ENCODE data around the gene KIAA1217. TPM values are rescaled to one million over a fixed set of nuclear protein-coding genes. Genes with fewer than 3 reads are reported as not detected.

Gene KIAA1217
- polyA plus RNA-seq, 1 donor from 2014 or later: 0.22 TPM

DNA sequence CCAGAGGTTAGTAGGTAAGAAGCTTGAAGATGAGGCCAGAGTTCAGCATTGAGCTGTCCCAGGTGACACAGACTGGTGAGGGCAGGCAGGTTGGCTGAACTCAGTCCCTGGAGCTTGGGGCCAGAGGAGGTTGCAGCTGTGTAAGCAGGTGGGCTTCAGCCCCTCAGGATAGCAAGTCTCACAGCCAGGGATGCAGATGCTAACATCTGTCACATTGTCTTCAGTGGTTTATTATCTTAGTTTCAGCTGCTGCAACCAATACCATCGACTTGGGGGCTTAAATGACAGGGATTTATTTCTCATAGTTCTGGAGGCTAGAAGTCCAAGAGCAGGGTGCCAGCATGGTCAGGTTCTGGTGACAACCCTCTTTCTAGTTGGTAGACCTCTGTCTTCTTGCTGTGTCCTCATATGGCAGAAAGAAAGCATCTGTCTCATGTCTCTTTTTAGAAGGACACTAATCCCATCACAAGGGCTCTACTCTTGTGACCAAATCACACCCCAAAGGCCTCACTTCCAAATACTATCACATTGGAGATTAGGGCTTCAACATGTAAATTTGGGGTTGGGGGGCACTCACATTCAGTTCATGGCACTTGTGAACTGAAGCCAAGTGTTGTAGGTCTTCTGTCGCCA lies 146.2 kb downstream of the KIAA1217 start:
- no peaks in the 10 kb centered on the region for H3K9me2 ChIP-seq (ENCODE audit: insufficient read depth, low read length)
- TF ChIP-seq SMC3 (conservative IDR thresholded peaks at IDR 0.05; ENCODE audit: poor library complexity) (no peak), MXI1 (conservative IDR thresholded peaks at IDR 0.05; ENCODE audit: poor library complexity, severe bottlenecking) (no peak)
- TF ChIP-seq, protein P1, sequence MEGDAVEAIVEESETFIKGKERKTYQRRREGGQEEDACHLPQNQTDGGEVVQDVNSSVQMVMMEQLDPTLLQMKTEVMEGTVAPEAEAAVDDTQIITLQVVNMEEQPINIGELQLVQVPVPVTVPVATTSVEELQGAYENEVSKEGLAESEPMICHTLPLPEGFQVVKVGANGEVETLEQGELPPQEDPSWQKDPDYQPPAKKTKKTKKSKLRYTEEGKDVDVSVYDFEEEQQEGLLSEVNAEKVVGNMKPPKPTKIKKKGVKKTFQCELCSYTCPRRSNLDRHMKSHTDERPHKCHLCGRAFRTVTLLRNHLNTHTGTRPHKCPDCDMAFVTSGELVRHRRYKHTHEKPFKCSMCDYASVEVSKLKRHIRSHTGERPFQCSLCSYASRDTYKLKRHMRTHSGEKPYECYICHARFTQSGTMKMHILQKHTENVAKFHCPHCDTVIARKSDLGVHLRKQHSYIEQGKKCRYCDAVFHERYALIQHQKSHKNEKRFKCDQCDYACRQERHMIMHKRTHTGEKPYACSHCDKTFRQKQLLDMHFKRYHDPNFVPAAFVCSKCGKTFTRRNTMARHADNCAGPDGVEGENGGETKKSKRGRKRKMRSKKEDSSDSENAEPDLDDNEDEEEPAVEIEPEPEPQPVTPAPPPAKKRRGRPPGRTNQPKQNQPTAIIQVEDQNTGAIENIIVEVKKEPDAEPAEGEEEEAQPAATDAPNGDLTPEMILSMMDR (IDR thresholded peaks at IDR 0.05; ENCODE audit: poor library complexity, severe bottlenecking): no peak
- no peaks in the 10 kb centered on the region for H3K9me3 ChIP-seq (ENCODE audit: low read length)
- H3K9ac ChIP-seq (ENCODE audit: low read length): no peak overlapping the region
- H4K20me1 ChIP-seq (ENCODE audit: insufficient read depth): no peaks in the 10 kb centered on the region
- H3K36me3 ChIP-seq (ENCODE audit: insufficient read depth, low read length): no peaks in the 10 kb centered on the region
- H3K27me3 ChIP-seq (ENCODE audit: insufficient read depth, low read depth, low read length): no peaks in the 10 kb centered on the region
- no peak overlapping the region for H3K27ac ChIP-seq (ENCODE audit: low read length)
- H3K4me2 ChIP-seq (ENCODE audit: low read length): no peak overlapping the region
- no peaks in the 10 kb centered on the region for H3K79me2 ChIP-seq (replicated peaks; ENCODE audit: insufficient read depth, low read length)
- no peak overlapping the region for H3K4me3 ChIP-seq (ENCODE audit: low read length)
- H2AFZ ChIP-seq (ENCODE audit: low read depth, low read length): no peak overlapping the region
- H3F3A ChIP-seq (ENCODE audit: insufficient read depth, low read length, poor library complexity, severe bottlenecking): no peaks in the 10 kb centered on the region

DNA sequence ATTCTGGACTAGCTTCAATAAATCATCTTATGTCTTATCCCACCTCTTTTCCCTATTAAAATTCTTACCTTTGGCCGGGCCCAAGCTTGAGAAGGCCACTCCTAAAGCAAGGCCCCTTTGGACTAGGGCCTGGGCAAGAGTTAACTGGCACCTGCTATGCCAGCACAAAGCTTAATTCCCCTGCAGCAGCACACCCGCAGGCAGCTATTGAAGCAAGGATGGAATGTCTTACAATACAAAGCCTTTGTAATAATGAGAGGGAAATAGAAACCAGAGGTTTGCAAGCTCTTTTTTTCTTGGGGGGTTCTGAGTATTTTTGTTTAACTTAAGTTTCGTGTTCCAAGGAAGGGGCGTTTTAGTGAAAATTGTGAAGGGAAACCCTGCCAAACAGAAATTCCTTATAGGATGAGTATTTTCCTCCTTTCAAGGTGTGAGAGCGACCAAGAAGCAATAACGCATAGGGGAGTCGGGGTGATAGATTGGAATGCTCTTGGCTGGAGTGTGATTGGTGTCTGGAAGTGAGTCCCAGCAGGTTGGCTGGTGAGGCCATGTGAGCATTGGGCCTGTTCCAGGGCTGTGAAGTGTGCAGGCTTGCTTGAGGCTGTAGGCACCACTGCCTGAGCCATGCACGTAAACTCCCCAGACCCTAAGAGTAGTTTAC lies 148.5 kb downstream of the KIAA1217 start:
- H3K27ac ChIP-seq (ENCODE audit: low read length): no peak overlapping the region
- no peak overlapping the region for H3K4me3 ChIP-seq (ENCODE audit: low read length)

DNA sequence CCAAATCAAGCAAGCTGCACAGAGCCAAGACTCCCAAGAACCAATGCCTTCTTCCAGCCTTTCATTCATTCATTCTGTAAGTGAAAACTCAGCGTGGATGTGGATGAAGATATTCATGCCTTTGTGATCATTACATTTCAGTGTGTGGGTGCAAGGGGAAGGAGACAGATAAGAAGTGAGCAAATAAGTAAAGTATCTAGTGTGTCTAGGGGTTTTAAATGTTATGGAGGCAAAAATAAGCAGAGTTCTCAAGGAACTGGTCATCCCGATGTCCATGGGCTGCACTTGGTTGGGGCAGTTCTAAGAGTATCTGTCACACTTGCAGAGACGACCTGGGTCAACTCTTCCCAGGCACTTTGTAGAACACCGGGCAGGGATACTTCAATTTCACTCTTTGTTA lies 149.1 kb downstream of the KIAA1217 start:
- Histone ChIP-seq H3K36me3 (ENCODE audit: insufficient read depth, low read length) (no peaks in the 10 kb centered on the region), H3K4me3 (ENCODE audit: low read length) (no peak overlapping the region), H3K9ac (ENCODE audit: low read length) (no peak overlapping the region), H3K9me2 (ENCODE audit: insufficient read depth, low read length) (no peaks in the 10 kb centered on the region), H3K27me3 (ENCODE audit: insufficient read depth, low read depth, low read length) (no peaks in the 10 kb centered on the region), H3K27ac (ENCODE audit: low read length) (no peak overlapping the region), H4K20me1 (ENCODE audit: insufficient read depth) (no peaks in the 10 kb centered on the region), H3K4me2 (ENCODE audit: low read length) (no peak overlapping the region), H3K9me3 (ENCODE audit: low read length) (no peaks in the 10 kb centered on the region), H2AFZ (ENCODE audit: low read depth, low read length) (no peak overlapping the region), H3K79me2 (replicated peaks; ENCODE audit: insufficient read depth, low read length) (no peaks in the 10 kb centered on the region), H3F3A (ENCODE audit: insufficient read depth, low read length, poor library complexity, severe bottlenecking) (no peaks in the 10 kb centered on the region)
- TF ChIP-seq SMC3 (conservative IDR thresholded peaks at IDR 0.05; ENCODE audit: poor library complexity): no peak
- no peak for TF ChIP-seq POLR2AphosphoS5 (IDR thresholded peaks at IDR 0.05)
- no peak for TF ChIP-seq MXI1 (conservative IDR thresholded peaks at IDR 0.05; ENCODE audit: poor library complexity, severe bottlenecking)
- no peak for TF ChIP-seq TAF1 (IDR thresholded peaks at IDR 0.05; ENCODE audit: low read depth)
- no peak for TF ChIP-seq REST (IDR thresholded peaks at IDR 0.05; ENCODE audit: borderline replicate concordance)
- no peak for TF ChIP-seq RAD21 (conservative IDR thresholded peaks at IDR 0.05)
- TF ChIP-seq, protein P1 (IDR thresholded peaks at IDR 0.05; ENCODE audit: poor library complexity, severe bottlenecking): no peak
- TF ChIP-seq EP300 (conservative IDR thresholded peaks at IDR 0.05; ENCODE audit: poor library complexity, severe bottlenecking): no peak
- no peak for TF ChIP-seq EZH2 (IDR thresholded peaks at IDR 0.05; ENCODE audit: borderline replicate concordance, insufficient read depth, low read length, poor library complexity, severe bottlenecking)

More for the DNA sequence above, 148.5 kb downstream of the KIAA1217 start:
- Histone ChIP-seq H3K9me3 (ENCODE audit: low read length) (no peaks in the 10 kb centered on the region), H2AFZ (ENCODE audit: low read depth, low read length) (no peak overlapping the region), H3F3A (ENCODE audit: insufficient read depth, low read length, poor library complexity, severe bottlenecking) (no peaks in the 10 kb centered on the region), H3K9me2 (ENCODE audit: insufficient read depth, low read length) (no peaks in the 10 kb centered on the region), H3K79me2 (replicated peaks; ENCODE audit: insufficient read depth, low read length) (no peaks in the 10 kb centered on the region), H4K20me1 (ENCODE audit: insufficient read depth) (no peaks in the 10 kb centered on the region), H3K36me3 (ENCODE audit: insufficient read depth, low read length) (no peaks in the 10 kb centered on the region), H3K9ac (ENCODE audit: low read length) (no peak overlapping the region), H3K4me2 (ENCODE audit: low read length) (no peak overlapping the region), H3K27me3 (ENCODE audit: insufficient read depth, low read depth, low read length) (no peaks in the 10 kb centered on the region)
- TF ChIP-seq EP300 (conservative IDR thresholded peaks at IDR 0.05; ENCODE audit: poor library complexity, severe bottlenecking) (no peak), SMC3 (conservative IDR thresholded peaks at IDR 0.05; ENCODE audit: poor library complexity) (no peak), TAF1 (IDR thresholded peaks at IDR 0.05; ENCODE audit: low read depth) (no peak)
